ENCODE results near the gene GLIS1. TPM values are rescaled to one million over a fixed set of nuclear protein-coding genes. Genes with fewer than 3 reads are reported as not detected.

GLIS1 gene
- total RNA-seq, 1 experiment from 2014 or later: not detected

DNA sequence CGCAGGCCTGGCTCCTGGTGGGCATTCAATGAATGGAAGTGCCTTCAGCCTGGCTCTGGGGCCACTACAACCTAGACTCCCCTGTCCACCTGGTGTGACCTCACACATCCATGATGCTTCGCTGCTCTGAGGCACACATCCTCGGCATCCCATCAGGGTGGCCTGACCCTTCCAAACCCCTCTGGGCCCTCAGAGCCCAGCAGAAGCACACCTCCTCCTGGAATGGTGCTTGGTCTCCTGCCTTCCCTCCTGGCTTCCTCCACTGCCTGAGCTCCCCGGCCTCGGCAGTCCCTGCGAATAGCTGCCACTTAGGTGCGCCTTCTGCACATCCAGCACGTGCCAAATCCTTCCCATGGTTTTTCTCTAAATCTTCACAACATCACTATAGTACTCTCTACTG lies 133.8 kb downstream of the GLIS1 start:
- no peak for DNase-seq
- Histone ChIP-seq H3K9me2 (ENCODE audit: insufficient read depth) (no peaks in the 10 kb centered on the region), H3K36me3 (ENCODE audit: low read depth) (no peaks in the 10 kb centered on the region), H3K4me3 (no peak overlapping the region), H3F3A (ENCODE audit: insufficient read depth, low read depth) (no peaks in the 10 kb centered on the region), H3K27ac (no peak overlapping the region), H3K4me2 (no peak overlapping the region), H3K4me1 (replicated peaks; ENCODE audit: insufficient read depth) (no peaks in the 10 kb centered on the region), H3K27me3 (ENCODE audit: insufficient read depth, low read depth) (peaks cover under 1% of the 10 kb centered on the region; the same call in 1 of the 2 replicates), H3K9me3 (ENCODE audit: insufficient read depth, low read depth) (0 out of 2 replicates have a peak, but pooled peaks cover 3% of the 10 kb centered on the region), H4K20me1 (ENCODE audit: insufficient read depth) (no peaks in the 10 kb centered on the region), H2AFZ (no peak overlapping the region), H3K79me2 (ENCODE audit: low read depth) (no peaks in the 10 kb centered on the region)
- TF ChIP-seq EZH2 (IDR thresholded peaks at IDR 0.05; ENCODE audit: low read depth): no peak
- TF ChIP-seq, protein P1, sequence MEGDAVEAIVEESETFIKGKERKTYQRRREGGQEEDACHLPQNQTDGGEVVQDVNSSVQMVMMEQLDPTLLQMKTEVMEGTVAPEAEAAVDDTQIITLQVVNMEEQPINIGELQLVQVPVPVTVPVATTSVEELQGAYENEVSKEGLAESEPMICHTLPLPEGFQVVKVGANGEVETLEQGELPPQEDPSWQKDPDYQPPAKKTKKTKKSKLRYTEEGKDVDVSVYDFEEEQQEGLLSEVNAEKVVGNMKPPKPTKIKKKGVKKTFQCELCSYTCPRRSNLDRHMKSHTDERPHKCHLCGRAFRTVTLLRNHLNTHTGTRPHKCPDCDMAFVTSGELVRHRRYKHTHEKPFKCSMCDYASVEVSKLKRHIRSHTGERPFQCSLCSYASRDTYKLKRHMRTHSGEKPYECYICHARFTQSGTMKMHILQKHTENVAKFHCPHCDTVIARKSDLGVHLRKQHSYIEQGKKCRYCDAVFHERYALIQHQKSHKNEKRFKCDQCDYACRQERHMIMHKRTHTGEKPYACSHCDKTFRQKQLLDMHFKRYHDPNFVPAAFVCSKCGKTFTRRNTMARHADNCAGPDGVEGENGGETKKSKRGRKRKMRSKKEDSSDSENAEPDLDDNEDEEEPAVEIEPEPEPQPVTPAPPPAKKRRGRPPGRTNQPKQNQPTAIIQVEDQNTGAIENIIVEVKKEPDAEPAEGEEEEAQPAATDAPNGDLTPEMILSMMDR (conservative IDR thresholded peaks at IDR 0.05): no peak
- ChIA-PET POLR2A (ENCODE audit: unreplicated experiment) (interaction anchor here (0.6 kb wide), 2 partner anchors 894 to 1372 kb away, joined by 5 to 9 read pairs; no protein-coding TSS in a partner anchor), CTCF (interaction anchor here (0.6 kb wide), 1 partner anchor 77 kb away, joined by 3 read pairs; no protein-coding TSS in a partner anchor)
- intact Hi-C loops (cut with micrococcal nuclease; ENCODE audit: unreplicated experiment): no loop called here
- BruUV-seq (replicated peaks): no TSS peak

GRCh38 chr1:53604291-53604919 lies 134.6 kb downstream of the GLIS1 start:
- POLR2A ChIA-PET (ENCODE audit: unreplicated experiment): no interaction called here
- CTCF ChIA-PET: interaction anchor here (0.6 kb wide), 1 partner anchor 78 kb away, joined by 3 read pairs; no protein-coding TSS in a partner anchor
- H3K4me1 ChIP-seq (replicated peaks; ENCODE audit: insufficient read depth): no peaks in the 10 kb centered on the region
- no TSS peak for BruUV-seq (replicated peaks)
- no peak overlapping the region for H3K27ac ChIP-seq
- no peak overlapping the region for H3K4me3 ChIP-seq
- H2AFZ ChIP-seq: no peak overlapping the region
- intact Hi-C loops (cut with micrococcal nuclease; ENCODE audit: unreplicated experiment): no loop called here
- DNase-seq: no peak
- H3K9me2 ChIP-seq (ENCODE audit: insufficient read depth): no peaks in the 10 kb centered on the region
- H3K27me3 ChIP-seq (ENCODE audit: insufficient read depth, low read depth): no peaks in the 10 kb centered on the region; the same call in 1 of the 2 replicates
- H3K36me3 ChIP-seq (ENCODE audit: low read depth): no peaks in the 10 kb centered on the region
- H3K4me2 ChIP-seq: no peak overlapping the region
- no peaks in the 10 kb centered on the region for H3K79me2 ChIP-seq (ENCODE audit: low read depth)
- no peaks in the 10 kb centered on the region for H4K20me1 ChIP-seq (ENCODE audit: insufficient read depth)
- no peaks in the 10 kb centered on the region for H3F3A ChIP-seq (ENCODE audit: insufficient read depth, low read depth)
- H3K9me3 ChIP-seq (ENCODE audit: insufficient read depth, low read depth): no peaks in the 10 kb centered on the region
- no peak for TF ChIP-seq EZH2 (IDR thresholded peaks at IDR 0.05; ENCODE audit: low read depth)
- TF ChIP-seq, protein P1 (conservative IDR thresholded peaks at IDR 0.05): no peak

- Histone ChIP-seq H3F3A (ENCODE audit: insufficient read depth, low read depth) (no peaks in the 10 kb centered on the region), H3K27ac (no peak overlapping the region), H3K4me3 (no peak overlapping the region), H3K4me2 (no peak overlapping the region), H3K79me2 (ENCODE audit: low read depth) (no peaks in the 10 kb centered on the region), H3K9me2 (ENCODE audit: insufficient read depth) (no peaks in the 10 kb centered on the region), H4K20me1 (ENCODE audit: insufficient read depth) (no peaks in the 10 kb centered on the region), H3K27me3 (ENCODE audit: insufficient read depth, low read depth) (no peaks in the 10 kb centered on the region; the same call in 1 of the 2 replicates), H3K9me3 (ENCODE audit: insufficient read depth, low read depth) (no peaks in the 10 kb centered on the region), H2AFZ (no peak overlapping the region), H3K4me1 (replicated peaks; ENCODE audit: insufficient read depth) (no peaks in the 10 kb centered on the region), H3K36me3 (ENCODE audit: low read depth) (no peaks in the 10 kb centered on the region)
- intact Hi-C loops (cut with micrococcal nuclease; ENCODE audit: unreplicated experiment): no loop called here
- CTCF ChIA-PET: no interaction called here
- no peak for DNase-seq
- no TSS peak for BruUV-seq (replicated peaks)
- TF ChIP-seq EZH2 (IDR thresholded peaks at IDR 0.05; ENCODE audit: low read depth): no peak
- POLR2A ChIA-PET (ENCODE audit: unreplicated experiment): no interaction called here
Observed at GRCh38 chr1:53603431-53603830, 135.5 kb downstream of the GLIS1 start.

Measured in PC-9 (cell line).